ENCODE data around the gene SLC6A11.

The SLC6A11 gene

GRCh38 chr3:10792208-10792607 lies 23.8 kb upstream of the SLC6A11 start:
- no peak for DNase-seq

GRCh38 chr3:10798600-10799367 lies 17.2 kb upstream of the SLC6A11 start:
- DNase-seq = no peak

- DNase-seq = no peak
These were observed 11.8 kb upstream of the SLC6A11 start for GRCh38 chr3:10804183-10804648.

GRCh38 chr3:10806006-10806405 lies 10.0 kb upstream of the SLC6A11 start:
- no peak for DNase-seq

- no peak for DNase-seq
These were observed 7.8 kb upstream of the SLC6A11 start for GRCh38 chr3:10808130-10808735.

- no peak for DNase-seq
These were observed 7.1 kb upstream of the SLC6A11 start for GRCh38 chr3:10808974-10809373.

GRCh38 chr3:10810376-10810775 lies 5.7 kb upstream of the SLC6A11 start:
- no peak for DNase-seq

GRCh38 chr3:10813425-10813824 lies 2.6 kb upstream of the SLC6A11 start:
- DNase-seq = no peak

- DNase-seq = no peak
These were observed 1.4 kb upstream of the SLC6A11 start for GRCh38 chr3:10814623-10815022.

- DNase-seq = no peak
These were observed 541 bp upstream of the SLC6A11 start for GRCh38 chr3:10815487-10815886.

- no peak for DNase-seq
These were observed 830 bp downstream of the SLC6A11 start for GRCh38 chr3:10816863-10817253.

- DNase-seq = peak; percentile 41
These were observed 1.5 kb downstream of the SLC6A11 start for GRCh38 chr3:10817506-10817905.

- DNase-seq = no peak
These were observed 6.0 kb downstream of the SLC6A11 start for GRCh38 chr3:10822055-10822454.

GRCh38 chr3:10822708-10823515 lies 6.9 kb downstream of the SLC6A11 start:
- DNase-seq = no peak

GRCh38 chr3:10823516-10823818 lies 7.4 kb downstream of the SLC6A11 start:
- DNase-seq = no peak

GRCh38 chr3:10824468-10824867 lies 8.4 kb downstream of the SLC6A11 start:
- DNase-seq = no peak

GRCh38 chr3:10833855-10834414 lies 17.9 kb downstream of the SLC6A11 start:
- no peak for DNase-seq

- no peak for DNase-seq
These were observed 18.9 kb downstream of the SLC6A11 start for GRCh38 chr3:10834951-10835350.

GRCh38 chr3:10835406-10835805 lies 19.4 kb downstream of the SLC6A11 start:
- DNase-seq = no peak

GRCh38 chr3:10836676-10837075 lies 20.6 kb downstream of the SLC6A11 start:
- DNase-seq = no peak

GRCh38 chr3:10837849-10838248 lies 21.8 kb downstream of the SLC6A11 start:
- peak; percentile 49 for DNase-seq

- no peak for DNase-seq
These were observed 23.1 kb downstream of the SLC6A11 start for GRCh38 chr3:10839167-10839566.

GRCh38 chr3:10841100-10841499 lies 25.1 kb downstream of the SLC6A11 start:
- DNase-seq = peak; percentile 22

GRCh38 chr3:10843378-10843777 lies 27.4 kb downstream of the SLC6A11 start:
- DNase-seq = no peak

All from midbrain (tissue), 1 donor.